CD14-positive monocyte (primary cell): ENCODE measurements around the gene KRTAP1-5. TPM values are rescaled to one million over a fixed set of nuclear protein-coding genes. Genes with fewer than 3 reads are reported as not detected.
"Not testable (repeated sequence)": the region's sequence is repeated elsewhere in the genome, so short reads cannot be mapped to it uniquely, and the experiment has no call there.

Experiments
- DNase-seq, 3 donors: peaks; one replicate each; pipeline ENCODE4 v3.0.0-alpha.2; 2011 to 2022
- H2AFZ ChIP-seq: 2 replicates; pipeline ENCODE4 v1.6.0; 2012; ENCODE audit warnings: mild to moderate bottlenecking, low read depth, low read length, inconsistent platforms; ENCODE audit not compliant: insufficient read depth, poor library complexity, severe bottlenecking
- H3K27ac ChIP-seq, 2 donors: 1 replicate in 1 of 2; 2 replicates in 1 of 2; pipeline ENCODE4 v1.5.1; 2012 to 2013; ENCODE audit warnings: low read length in 2 of 2, control low read depth in 1 of 2, inconsistent platforms in 1 of 2, low read depth in 1 of 2, mild to moderate bottlenecking in 1 of 2
- H3K27me3 ChIP-seq, 2 donors: one replicate each; pipeline versions ENCODE4 v1.6.0 to v1.6.1; 2011 to 2013; ENCODE audit warnings: low read length in 2 of 2; ENCODE audit not compliant: control insufficient read depth in 2 of 2, insufficient read depth in 2 of 2
- H3K36me3 ChIP-seq, 2 donors: replicated peaks in 1 of 2; 1 replicate in 1 of 2; 2 replicates in 1 of 2; pipeline versions ENCODE4 v1.5.1 to v1.6.1; 2012 to 2013; ENCODE audit warnings: low read length in 2 of 2, control low read depth in 1 of 2, inconsistent platforms in 1 of 2, mild to moderate bottlenecking in 1 of 2; ENCODE audit not compliant: insufficient read depth in 2 of 2, control insufficient read depth in 1 of 2
- H3K4me1 ChIP-seq, 2 donors: 1 replicate in 1 of 2; 2 replicates in 1 of 2; pipeline versions ENCODE4 v1.5.1 to v1.6.1; 2012 to 2013; ENCODE audit warnings: low read length in 2 of 2, control low read depth in 1 of 2, inconsistent platforms in 1 of 2, mild to moderate bottlenecking in 1 of 2, moderate library complexity in 1 of 2; ENCODE audit not compliant: insufficient read depth in 2 of 2, control insufficient read depth in 1 of 2
- H3K4me2 ChIP-seq: replicated peaks from 2 replicates; pipeline ENCODE3; 2012; ENCODE audit warnings: low read length, moderate library complexity, mild to moderate bottlenecking; ENCODE audit not compliant: poor library complexity, severe bottlenecking; ENCODE audit errors: extremely low read depth
- H3K4me3 ChIP-seq, 3 experiments: fragments of 200-600 bp in 1 of 3; sonication (generic) in 1 of 3; replicated peaks in 1 of 3; 1 replicate in 2 of 3; 2 replicates in 1 of 3; pipeline ENCODE4 v1.5.1; 2011 to 2013; ENCODE audit warnings: low read length in 3 of 3, mild to moderate bottlenecking in 3 of 3, control low read depth in 2 of 3, low read depth in 2 of 3, inconsistent platforms in 1 of 3, moderate library complexity in 1 of 3
- H3K79me2 ChIP-seq: 2 replicates; pipeline ENCODE4 v1.6.0; 2012; ENCODE audit warnings: mild to moderate bottlenecking, control low read depth, inconsistent platforms, low read length, moderate library complexity; ENCODE audit not compliant: insufficient read depth
- H3K9ac ChIP-seq: 2 replicates; pipeline ENCODE4 v1.6.0; 2017; ENCODE audit warnings: low read length, mild to moderate bottlenecking; ENCODE audit not compliant: insufficient read depth, poor library complexity, severe bottlenecking
- H3K9me3 ChIP-seq, 2 donors: replicated peaks in 1 of 2; 1 replicate in 1 of 2; 2 replicates in 1 of 2; pipeline versions ENCODE4 v1.5.1 to v1.6.1; 2012 to 2013; ENCODE audit warnings: low read length in 2 of 2, control low read depth in 1 of 2; ENCODE audit not compliant: control insufficient read depth in 1 of 2, insufficient read depth in 1 of 2
- H4K20me1 ChIP-seq: 2 replicates; pipeline ENCODE4 v1.6.0; 2012; ENCODE audit warnings: mild to moderate bottlenecking, low read length, control low read depth, moderate library complexity; ENCODE audit not compliant: insufficient read depth
- H3K27ac Mint-ChIP-seq, 7 donors: one replicate each; pipeline ENCODE4 v1.8.0; 2020; ENCODE audit warnings: mild to moderate bottlenecking in 7 of 7, mixed read lengths in 7 of 7, moderate library complexity in 6 of 7, inconsistent platforms in 2 of 7
- H3K27me3 Mint-ChIP-seq, 3 donors: one replicate each; pipeline ENCODE4 v1.8.0; 2021 to 2022; ENCODE audit warnings: low read depth in 3 of 3, mild to moderate bottlenecking in 3 of 3, mixed read lengths in 3 of 3, moderate library complexity in 3 of 3, inconsistent platforms in 1 of 3
- H3K36me3 Mint-ChIP-seq, 2 donors: one replicate each; pipeline ENCODE4 v1.8.0; 2020; ENCODE audit warnings: mixed read lengths in 2 of 2, inconsistent platforms in 1 of 2, mild to moderate bottlenecking in 1 of 2
- H3K4me1 Mint-ChIP-seq: one replicate; pipeline ENCODE4 v1.8.0; 2020; ENCODE audit warnings: mild to moderate bottlenecking, mixed read lengths
- H3K4me3 Mint-ChIP-seq, 2 donors: one replicate each; pipeline ENCODE4 v1.8.0; 2020; ENCODE audit warnings: mild to moderate bottlenecking in 2 of 2, mixed read lengths in 2 of 2, moderate library complexity in 1 of 2
- H3K9me3 Mint-ChIP-seq, 7 donors: one replicate each; pipeline ENCODE4 v1.8.0; 2020 to 2022; ENCODE audit warnings: mixed read lengths in 7 of 7, mild to moderate bottlenecking in 6 of 7, moderate library complexity in 6 of 7, inconsistent platforms in 2 of 7
- WGBS: methylation state at CpG from one replicate; pipeline ENCODE4 v1.1.5; 2013; ENCODE audit warnings: missing lambda C conversion rate; ENCODE audit not compliant: insufficient coverage; 5-methylcytosine and 5-hydroxymethylcytosine counted together
- intact Hi-C, 2 donors: fragments of 100-400 bp; cut with micrococcal nuclease; formaldehyde crosslinking; loops; one replicate each; pipeline versions ENCODE4 v1.15.0 to v1.15.1; 2023
- polyA plus RNA-seq, 3 donors: library from polyadenylated mRNA; depleted of rRNA in 1 of 3; unstranded in 2 of 3; stranded (reverse) in 1 of 3; fragments of 300-500 nt in 2 of 3; fragments of >200 nt in 1 of 3; fragmentation: Illumina TruSeq in 2 of 3; gene quantifications; 1 replicate in 2 of 3; 2 replicates in 1 of 3; pipeline ENCODE4 v1.2.3, GENCODE V29; 2012 to 2021
- TF ChIP-seq, protein P1 (sequence below): fragments of 200-600 bp; IDR thresholded peaks from one replicate; pipeline ENCODE4 v1.8.0; 2022; ENCODE audit warnings: antibody characterized with exemption, mild to moderate bottlenecking

KRTAP1-5 gene
- polyA plus RNA-seq, 3 donors = not detected

DNA sequence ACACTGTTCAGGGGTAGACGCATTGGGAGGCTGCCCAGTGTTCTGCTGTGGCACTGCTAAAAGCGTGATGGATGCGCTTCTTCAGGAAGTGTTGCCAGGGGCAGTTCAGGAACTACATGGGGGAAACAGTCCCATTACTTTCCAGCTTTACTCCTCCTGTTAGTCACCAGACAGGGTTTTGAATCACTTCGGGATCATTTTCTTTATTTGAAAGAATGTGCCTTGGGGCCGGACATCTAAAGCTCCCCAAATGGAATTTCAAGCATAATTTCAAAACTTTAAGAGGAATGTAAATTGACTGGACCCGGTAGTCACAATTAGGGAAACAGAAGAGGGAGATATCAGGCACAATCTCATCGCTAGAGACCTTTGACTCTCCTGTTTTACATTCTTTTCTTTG, 21.4 kb upstream of the KRTAP1-5 start:
- intact Hi-C loops = no loop called here
- Histone ChIP-seq H3K4me1 (no peaks in the 10 kb centered on the region), H4K20me1 (no peaks in the 10 kb centered on the region), H3K27me3 (peaks cover 6 to 10% of the 10 kb centered on the region in 2 donors), H3K4me3 (no peak overlapping the region), H3K36me3 (no peaks in the 10 kb centered on the region), H3K27ac (no peak overlapping the region), H3K79me2 (no peaks in the 10 kb centered on the region), H3K4me2 (no peak overlapping the region), H3K9me3 (no peaks in the 10 kb centered on the region), H3K9ac (no peak overlapping the region), H2AFZ (no peak overlapping the region)
- TF ChIP-seq, protein P1, sequence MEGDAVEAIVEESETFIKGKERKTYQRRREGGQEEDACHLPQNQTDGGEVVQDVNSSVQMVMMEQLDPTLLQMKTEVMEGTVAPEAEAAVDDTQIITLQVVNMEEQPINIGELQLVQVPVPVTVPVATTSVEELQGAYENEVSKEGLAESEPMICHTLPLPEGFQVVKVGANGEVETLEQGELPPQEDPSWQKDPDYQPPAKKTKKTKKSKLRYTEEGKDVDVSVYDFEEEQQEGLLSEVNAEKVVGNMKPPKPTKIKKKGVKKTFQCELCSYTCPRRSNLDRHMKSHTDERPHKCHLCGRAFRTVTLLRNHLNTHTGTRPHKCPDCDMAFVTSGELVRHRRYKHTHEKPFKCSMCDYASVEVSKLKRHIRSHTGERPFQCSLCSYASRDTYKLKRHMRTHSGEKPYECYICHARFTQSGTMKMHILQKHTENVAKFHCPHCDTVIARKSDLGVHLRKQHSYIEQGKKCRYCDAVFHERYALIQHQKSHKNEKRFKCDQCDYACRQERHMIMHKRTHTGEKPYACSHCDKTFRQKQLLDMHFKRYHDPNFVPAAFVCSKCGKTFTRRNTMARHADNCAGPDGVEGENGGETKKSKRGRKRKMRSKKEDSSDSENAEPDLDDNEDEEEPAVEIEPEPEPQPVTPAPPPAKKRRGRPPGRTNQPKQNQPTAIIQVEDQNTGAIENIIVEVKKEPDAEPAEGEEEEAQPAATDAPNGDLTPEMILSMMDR = no peak
- no peaks in the 10 kb centered on the region for H3K4me1 Mint-ChIP-seq
- H3K27ac Mint-ChIP-seq = no peak overlapping the region
- H3K4me3 Mint-ChIP-seq = peak overlapping the region in 1 of 2 donors; percentile 7
- H3K27me3 Mint-ChIP-seq = peaks cover 14 to 36% (median 22%) of the 10 kb centered on the region in 3 donors
- WGBS = 80% methylated on average over 1 of the region's 7 CpGs
- peaks cover 0 to 7% (median under 1%) of the 10 kb centered on the region in 7 donors for H3K9me3 Mint-ChIP-seq
- no peaks in the 10 kb centered on the region for H3K36me3 Mint-ChIP-seq
- DNase-seq = no peak

DNA sequence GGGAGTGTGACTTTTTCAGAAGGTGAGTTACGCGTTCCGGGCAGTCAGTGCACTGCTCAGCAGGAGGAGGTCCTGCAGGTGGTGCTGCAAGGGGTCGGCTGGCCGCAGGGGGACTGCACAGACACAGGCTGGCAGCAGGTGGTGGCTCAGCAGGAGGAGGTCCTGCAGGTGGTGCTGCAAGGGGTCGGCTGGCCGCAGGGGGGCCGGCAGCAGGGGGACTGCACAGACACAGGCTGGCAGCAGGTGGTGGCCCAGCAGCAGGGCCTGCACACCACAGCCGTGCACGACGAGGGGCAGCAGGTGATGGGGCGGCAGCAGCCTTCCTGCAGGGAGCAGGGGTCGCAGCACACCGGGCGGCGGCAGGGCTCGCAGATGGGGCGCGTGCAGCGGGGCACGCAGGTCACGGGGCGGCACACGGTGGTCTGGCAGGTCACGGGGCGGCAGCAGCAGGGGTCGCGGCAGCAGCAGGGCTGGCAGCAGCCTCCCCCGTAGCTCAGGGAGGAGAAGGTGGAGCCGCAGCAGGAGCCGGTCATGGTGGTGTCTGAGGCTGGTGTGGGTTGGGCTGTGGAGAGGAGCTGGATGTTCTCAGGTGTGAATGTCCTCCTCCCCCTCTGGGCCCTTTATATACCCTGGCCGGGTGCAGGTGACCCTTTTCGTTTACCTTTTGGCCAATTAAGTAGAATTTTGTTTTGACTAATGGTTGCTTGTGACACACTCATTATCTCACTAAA, 19.9 kb upstream of the KRTAP1-5 start, which contains the start of gene KRTAP2-1:
Gene KRTAP2-1 (minus strand): TSS at position 582 of the 731 bp plus-strand sequence. CDS start 49 bp downstream, at position 533.
- peak within 1 kb of the TSS in 1 of 7 donors; percentile 60 for H3K27ac Mint-ChIP-seq
- H3K36me3 Mint-ChIP-seq = not testable (repeated sequence)

More for the DNA sequence above, 19.9 kb upstream of the KRTAP1-5 start, which contains the start of gene KRTAP2-1:
- H3K9me3 Mint-ChIP-seq, H3K4me3 ChIP-seq, DNase-seq, H3K4me1 ChIP-seq, H2AFZ ChIP-seq, H4K20me1 ChIP-seq, H3K4me2 ChIP-seq, H3K9ac ChIP-seq, H3K4me1 Mint-ChIP-seq, H3K9me3 ChIP-seq, H3K27ac ChIP-seq, intact Hi-C loops, H3K36me3 ChIP-seq, H3K79me2 ChIP-seq: not testable (repeated sequence)
- H3K27me3 ChIP-seq = peaks cover 6 to 10% of the 10 kb centered on the region in 2 donors
- 76% methylated on average over 5 of the region's 33 CpGs for WGBS
- H3K4me3 Mint-ChIP-seq = peak within 1 kb of the TSS in 1 of 2 donors; percentile 26
- H3K27me3 Mint-ChIP-seq = peaks cover 14 to 36% (median 22%) of the 10 kb centered on the region in 3 donors
